HCT116 (cell line): ENCODE measurements around the gene ALX4. TPM values are rescaled to one million over a fixed set of nuclear protein-coding genes. Genes with fewer than 3 reads are reported as not detected.

Experiments
- ATAC-seq: fragments of 200-7000 bp; cut with Tn5 transposase; 2 replicates; pipeline ENCODE4 v1.9.1; 2020; ENCODE audit warnings: mild to moderate bottlenecking, moderate library complexity
- BruUV-seq: library from RNA; stranded (reverse); fragments of 400-500 nt; replicated peaks from 2 replicates; lab custom pipeline; 2021; lab: Mats Ljungman, UMichigan
- CTCF ChIA-PET: fragments of 300-600 bp; sonication (Branson Sonifier 250); formaldehyde crosslinking; loops from one replicate; lab custom pipeline; 2021; ENCODE audit warnings: antibody characterized with exemption; lab: Charles Lee
- POLR2A ChIA-PET: fragments of 300-600, 350-600 bp; sonication (Branson Sonifier 250); formaldehyde crosslinking; loops from one replicate; lab custom pipeline; 2021; ENCODE audit warnings: antibody characterized with exemption; lab: Charles Lee
- RAD21 ChIA-PET, 2 experiments: fragments of 300-600 bp; sonication (Branson Sonifier 250); formaldehyde crosslinking; loops; one replicate each; lab custom pipeline; 2023; ENCODE audit warnings: low total read pairs in 2 of 2; ENCODE audit not compliant: uncharacterized antibody in 2 of 2, unreplicated experiment in 2 of 2, low non-redundant PET in 1 of 2; lab: Charles Lee
- DNase-seq: peaks from one replicate; pipeline ENCODE4 v3.0.0-alpha.2; 2010; ENCODE audit warnings: low read depth, low spot score
- H2AFZ ChIP-seq: fragments of 200-600 bp; shearing (Covaris generic), sonication (generic); 2 replicates; pipeline ENCODE4 v1.6.1; 2017; ENCODE audit warnings: low read depth, mixed run types, mixed read lengths, antibody characterized with exemption, low read length; ENCODE audit not compliant: poor library complexity, severe bottlenecking
- H3K27ac ChIP-seq: 2 replicates; pipeline ENCODE4 v1.5.1; 2012; ENCODE audit warnings: low read depth, low read length
- H3K27me3 ChIP-seq: fragments of 200-600 bp; sonication (generic); 2 replicates; pipeline ENCODE4 v1.6.1; 2016; ENCODE audit warnings: mixed run types, low read length, mixed read lengths; ENCODE audit not compliant: insufficient read depth
- H3K36me3 ChIP-seq, 2 experiments: fragments of 200-500 bp in 1 of 2; fragments of 200-600 bp in 1 of 2; sonication (Bioruptor generic) in 1 of 2; sonication (generic) in 1 of 2; 2 replicates each; pipeline versions ENCODE4 v1.5.1 to v1.6.1; 2014 to 2016; ENCODE audit warnings: low read length in 2 of 2, inconsistent platforms in 1 of 2, mixed read lengths in 1 of 2, mixed run types in 1 of 2; ENCODE audit not compliant: insufficient read depth in 2 of 2, control insufficient read depth in 1 of 2
- H3K4me1 ChIP-seq, 2 experiments: fragments of 200-600 bp in 1 of 2; sonication (generic) in 1 of 2; 2 replicates each; pipeline versions ENCODE4 v1.5.1 to v1.6.1; 2012 to 2017; ENCODE audit warnings: low read length in 2 of 2, inconsistent platforms in 1 of 2, mild to moderate bottlenecking in 1 of 2, mixed read lengths in 1 of 2, mixed run types in 1 of 2, moderate library complexity in 1 of 2; ENCODE audit not compliant: insufficient read depth in 2 of 2, control insufficient read depth in 1 of 2
- H3K4me2 ChIP-seq: fragments of 200-600 bp; sonication (generic); 2 replicates; pipeline ENCODE4 v1.6.1; 2017; ENCODE audit warnings: mixed run types, low read length, mixed read lengths
- H3K4me3 ChIP-seq, 2 experiments: fragments of 200-600 bp in 1 of 2; sonication (generic) in 1 of 2; replicated peaks in 1 of 2; 2 replicates each; pipeline ENCODE4 v1.5.1; 2011 to 2016; ENCODE audit warnings: low read length in 2 of 2, control low read depth in 1 of 2, low read depth in 1 of 2, mild to moderate bottlenecking in 1 of 2, mixed read lengths in 1 of 2, mixed run types in 1 of 2
- H3K79me2 ChIP-seq: fragments of 200-600 bp; sonication (generic); 2 replicates; pipeline ENCODE4 v1.6.1; 2017; ENCODE audit warnings: mild to moderate bottlenecking, mixed run types, low read length, moderate library complexity, mixed read lengths; ENCODE audit not compliant: insufficient read depth
- H3K9ac ChIP-seq: fragments of 200-600 bp; sonication (generic); 2 replicates; pipeline ENCODE4 v1.6.1; 2016; ENCODE audit warnings: low read length, mixed read lengths
- H3K9me2 ChIP-seq: fragments of 200-600 bp; sonication (generic), shearing (Covaris generic); 2 replicates; pipeline ENCODE4 v1.6.1; 2017; ENCODE audit warnings: mixed run types, mild to moderate bottlenecking, moderate library complexity; ENCODE audit not compliant: insufficient read depth
- H3K9me3 ChIP-seq, 2 experiments: fragments of 200-500 bp in 1 of 2; fragments of 200-600 bp in 1 of 2; sonication (Bioruptor generic) in 1 of 2; sonication (generic) in 1 of 2; 2 replicates each; pipeline ENCODE4 v1.6.1; 2014 to 2017; ENCODE audit warnings: low read length in 2 of 2, mixed read lengths in 2 of 2, inconsistent platforms in 1 of 2, low read depth in 1 of 2, mild to moderate bottlenecking in 1 of 2, mixed run types in 1 of 2, moderate library complexity in 1 of 2; ENCODE audit not compliant: control insufficient read depth in 1 of 2, insufficient read depth in 1 of 2
- H4K20me1 ChIP-seq: fragments of 200-600 bp; sonication (generic), shearing (Covaris generic); 2 replicates; pipeline ENCODE4 v1.6.1; 2017; ENCODE audit warnings: mixed run types, mild to moderate bottlenecking, moderate library complexity; ENCODE audit not compliant: insufficient read depth
- ATF3 ChIP-seq: IDR thresholded peaks from 2 replicates; pipeline ENCODE4 v1.6.1; 2012
- CBX3 ChIP-seq: IDR thresholded peaks from 2 replicates; pipeline ENCODE4 v1.6.1; 2012; ENCODE audit warnings: low read depth
- EGR1 ChIP-seq: IDR thresholded peaks from 2 replicates; pipeline ENCODE4 v1.6.1; 2012; ENCODE audit warnings: low read depth
- EZH2 ChIP-seq: fragments of 200-600 bp; sonication (generic); IDR thresholded peaks from 2 replicates; pipeline ENCODE4 v1.6.1; 2017; ENCODE audit warnings: antibody characterized with exemption, mixed run types
- EZH2phosphoT487 ChIP-seq: fragments of 200-600 bp; IDR thresholded peaks from 2 replicates; pipeline ENCODE4 v1.6.1; 2018; ENCODE audit warnings: antibody characterized with exemption, borderline replicate concordance
- FOSL1 ChIP-seq: IDR thresholded peaks from 2 replicates; pipeline ENCODE4 v1.6.1; 2012; ENCODE audit warnings: low read depth
- MAX ChIP-seq: IDR thresholded peaks from 2 replicates; pipeline ENCODE4 v1.6.1; 2012
- POLR2AphosphoS5 ChIP-seq: IDR thresholded peaks from 2 replicates; pipeline ENCODE4 v1.6.1; 2011; ENCODE audit warnings: mild to moderate bottlenecking, low read depth, low read length, moderate library complexity
- SIN3A ChIP-seq: IDR thresholded peaks from 2 replicates; pipeline ENCODE4 v1.6.1; 2012; ENCODE audit warnings: low read depth
- TCF7L2 ChIP-seq: IDR thresholded peaks from 2 replicates; pipeline ENCODE4 v1.7.0; 2011; ENCODE audit warnings: borderline replicate concordance, inconsistent platforms; ENCODE audit not compliant: insufficient read depth, insufficient read length; ENCODE audit errors: extremely low read depth
- intact Hi-C: fragments of 100-400 bp; cut with micrococcal nuclease; formaldehyde crosslinking; loops from 2 replicates; pipeline ENCODE4 v1.10.0; 2022
- total RNA-seq: library from RNA; stranded (reverse); gene quantifications from one replicate; pipeline ENCODE4 v1.2.1, GENCODE V29; 2021; ENCODE audit not compliant: unreplicated experiment

The ALX4 gene
- total RNA-seq, 1 experiment from 2014 or later, result not detected

GRCh38 chr11:44358713-44359112 is 48.8 kb upstream of the ALX4 start:
- no peak for TF ChIP-seq CBX3
- no peak for TF ChIP-seq TCF7L2
- no peak for TF ChIP-seq EZH2
- TF ChIP-seq POLR2AphosphoS5, result no peak
- TF ChIP-seq MAX, result no peak
- no peak for TF ChIP-seq FOSL1
- no peak for TF ChIP-seq EZH2phosphoT487
- TF ChIP-seq EGR1, result no peak
- no peak for TF ChIP-seq SIN3A
- ChIA-PET POLR2A (no interaction called here), RAD21 (no interaction called here), CTCF (no interaction called here)
- Histone ChIP-seq H3K27me3 (0 out of 2 replicates have a peak, but pooled peaks cover 4% of the 10 kb centered on the region), H3K4me2 (no peak overlapping the region), H3K27ac (no peak overlapping the region), H3K4me1 (peaks cover 0 to 10% of the 10 kb centered on the region in 2 experiments; a peak in 2 of 4 replicates), H2AFZ (no peak overlapping the region), H3K9ac (no peak overlapping the region), H3K36me3 (no peaks in the 10 kb centered on the region), H4K20me1 (no peaks in the 10 kb centered on the region), H3K79me2 (no peaks in the 10 kb centered on the region), H3K4me3 (no peak overlapping the region), H3K9me3 (no peaks in the 10 kb centered on the region), H3K9me2 (no peaks in the 10 kb centered on the region)
- no peak for DNase-seq
- intact Hi-C loops, result no loop called here
- no peak for ATAC-seq
- BruUV-seq, result no TSS peak

GRCh38 chr11:44357711-44358110 is 47.8 kb upstream of the ALX4 start:
- intact Hi-C loops, result no loop called here
- no peak overlapping the region for H3K9ac ChIP-seq
- H3K9me2 ChIP-seq, result no peaks in the 10 kb centered on the region
- H2AFZ ChIP-seq, result no peak overlapping the region
- ChIA-PET RAD21 (no interaction called here), POLR2A (no interaction called here), CTCF (no interaction called here)
- TF ChIP-seq FOSL1 (0 out of 2 replicates have a peak, but pooled peaks have one; percentile 8), ATF3 (no peak)
- 0 out of 2 replicates have a peak, but pooled peaks cover 4% of the 10 kb centered on the region for H3K27me3 ChIP-seq
- H3K4me1 ChIP-seq, result peaks cover 0 to 10% of the 10 kb centered on the region in 2 experiments; a peak in 2 of 4 replicates
- H3K79me2 ChIP-seq, result no peaks in the 10 kb centered on the region
- no peak overlapping the region for H3K27ac ChIP-seq
- peak overlapping the region; percentile 34; the same call in 1 of the 2 replicates for H3K4me2 ChIP-seq
- peak; percentile 60; the same call in 1 of the 2 replicates for ATAC-seq
- no TSS peak for BruUV-seq
- no peak for DNase-seq
- H4K20me1 ChIP-seq, result no peaks in the 10 kb centered on the region
- H3K36me3 ChIP-seq, result no peaks in the 10 kb centered on the region
- no peaks in the 10 kb centered on the region for H3K9me3 ChIP-seq
- no peak overlapping the region for H3K4me3 ChIP-seq
